GM12878 (cell line): ENCODE data around the gene PPIE. TPM values are rescaled to one million over a fixed set of nuclear protein-coding genes. Genes with fewer than 3 reads are reported as not detected.

Experiments used
- ATAC-seq: fragments of 200-7000 bp; cut with Tn5 transposase; 3 replicates; pipeline ENCODE4 v1.9.1; 2020; ENCODE audit warnings: mild to moderate bottlenecking, moderate library complexity
- BruUV-seq: library from RNA; stranded (reverse); fragments of 400-500 nt; replicated peaks from 2 replicates; lab custom pipeline; 2021; lab: Mats Ljungman, UMichigan
- CTCF ChIA-PET: fragments of 300-600 bp; sonication (Branson Sonifier 250); formaldehyde crosslinking; extraction: SDS; loops from one replicate; lab custom pipeline; 2021; ENCODE audit warnings: inconsistent platforms; lab: Yijun Ruan, JAX
- POLR2A ChIA-PET: fragments of 350-600 bp; formaldehyde crosslinking; extraction: SDS; loops from one replicate; lab custom pipeline; 2021; ENCODE audit warnings: inconsistent platforms; lab: Charles Lee
- RAD21 ChIA-PET: fragments of 300-600 bp; sonication (Branson Sonifier 250); formaldehyde crosslinking; loops from one replicate; lab custom pipeline; 2023; ENCODE audit warnings: antibody characterized with exemption; ENCODE audit not compliant: unreplicated experiment; lab: Charles Lee
- SMC1A ChIA-PET: fragments of 300-600 bp; sonication (Branson Sonifier 250); formaldehyde crosslinking; loops from one replicate; lab custom pipeline; 2023; ENCODE audit not compliant: unreplicated experiment, uncharacterized antibody; lab: Charles Lee
- DNase-seq: peaks from one replicate; pipeline ENCODE4 v3.0.0-alpha.2; 2011; ENCODE audit warnings: low read depth, low spot score
- FAIRE-seq: peaks from 3 replicates; lab custom pipeline; 2011; peaks lifted over from hg19 to GRCh38; lab: Jason Lieb, UNC
- H2AFZ ChIP-seq: 2 replicates; pipeline ENCODE4 v1.6.0; 2011; ENCODE audit warnings: low read depth, low read length, control low read depth; ENCODE audit not compliant: control insufficient read depth
- H3K27ac ChIP-seq: 2 replicates; pipeline ENCODE4 v1.5.1; 2011; ENCODE audit warnings: control low read depth; ENCODE audit not compliant: control insufficient read depth, insufficient read depth
- H3K27me3 ChIP-seq, 2 experiments: replicated peaks in 1 of 2; 2 replicates each; pipeline versions ENCODE4 v1.6.0 to v1.6.1; 2011; ENCODE audit warnings: low read length in 1 of 2; ENCODE audit not compliant: control insufficient read depth in 2 of 2, insufficient read depth in 2 of 2
- H3K36me3 ChIP-seq, 2 experiments: 2 replicates each; pipeline ENCODE4 v1.5.1; 2011; ENCODE audit warnings: low read length in 1 of 2; ENCODE audit not compliant: control insufficient read depth in 2 of 2, insufficient read depth in 2 of 2
- H3K4me1 ChIP-seq: 2 replicates; pipeline ENCODE4 v1.6.1; 2011; ENCODE audit warnings: mild to moderate bottlenecking, low read length, moderate library complexity, mixed read lengths; ENCODE audit not compliant: control insufficient read depth, insufficient read depth
- H3K4me2 ChIP-seq: 2 replicates; pipeline ENCODE4 v1.6.0; 2011; ENCODE audit warnings: control low read depth; ENCODE audit not compliant: control insufficient read depth, insufficient read depth
- H3K4me3 ChIP-seq: fragments of 200-600 bp; sonication (generic); 2 replicates; pipeline ENCODE4 v1.5.1; 2016
- H3K79me2 ChIP-seq: 2 replicates; pipeline ENCODE4 v1.6.0; 2011; ENCODE audit warnings: low read length; ENCODE audit not compliant: control insufficient read depth, insufficient read depth
- H3K9ac ChIP-seq: 2 replicates; pipeline ENCODE4 v1.8.0; 2011; ENCODE audit warnings: low read length, control low read depth, mixed read lengths; ENCODE audit not compliant: control insufficient read depth, insufficient read depth
- H3K9me3 ChIP-seq: replicated peaks from 3 replicates; pipeline ENCODE4 v1.5.1; 2011; ENCODE audit warnings: mild to moderate bottlenecking, low read length; ENCODE audit not compliant: control insufficient read depth, insufficient read depth
- H4K20me1 ChIP-seq: 2 replicates; pipeline ENCODE4 v1.6.0; 2011; ENCODE audit not compliant: control insufficient read depth, insufficient read depth
- BMI1 ChIP-seq: fragments of 450-650 bp; IDR thresholded peaks from 2 replicates; pipeline ENCODE4 v1.6.1; 2016; ENCODE audit warnings: mild to moderate bottlenecking, moderate library complexity, borderline replicate concordance
- CUX1 ChIP-seq: IDR thresholded peaks from 2 replicates; pipeline ENCODE4 v1.6.1; 2012; ENCODE audit warnings: improper control_type of control experiment, low read depth, low read length; ENCODE audit not compliant: insufficient replicate concordance
- DPF2 ChIP-seq: fragments of 450-650 bp; IDR thresholded peaks from 2 replicates; pipeline ENCODE4 v1.6.1; 2017; ENCODE audit warnings: mild to moderate bottlenecking
- NR2F1 ChIP-seq: fragments of 450-650 bp; conservative IDR thresholded peaks from 2 replicates; pipeline ENCODE4 v1.6.1; 2017; ENCODE audit warnings: mild to moderate bottlenecking
- RELA ChIP-seq: fragments of 450-650 bp; IDR thresholded peaks from 2 replicates; pipeline ENCODE4 v1.8.0; 2014; ENCODE audit warnings: borderline replicate concordance; ENCODE audit not compliant: partially characterized antibody
- RUNX3 ChIP-seq: IDR thresholded peaks from 2 replicates; pipeline ENCODE4 v1.6.1; 2012; ENCODE audit warnings: low read length, inconsistent platforms
- SRF ChIP-seq, 2 experiments: IDR thresholded peaks; 2 replicates each; pipeline ENCODE4 v1.6.1; 2011; ENCODE audit warnings: low read depth in 2 of 2, low read length in 2 of 2, mild to moderate bottlenecking in 1 of 2, moderate library complexity in 1 of 2
- TCF7 ChIP-seq: IDR thresholded peaks from 2 replicates; pipeline ENCODE4 v1.6.1; 2014; ENCODE audit warnings: antibody characterized with exemption, borderline replicate concordance
- ZBTB11 ChIP-seq: fragments of 450-650 bp; formaldehyde crosslinking; IDR thresholded peaks from 2 replicates; pipeline ENCODE4 v1.5.0; 2022; ENCODE audit warnings: mild to moderate bottlenecking, missing genetic modification characterization
- ZNF592 ChIP-seq: fragments of 450-650 bp; IDR thresholded peaks from 2 replicates; pipeline ENCODE4 v1.6.1; 2017; ENCODE audit warnings: mild to moderate bottlenecking, moderate library complexity
- ZSCAN29 ChIP-seq: fragments of 450-650 bp; IDR thresholded peaks from 2 replicates; pipeline ENCODE4 v1.6.1; 2017; ENCODE audit warnings: mild to moderate bottlenecking, moderate library complexity
- WGBS: methylation state at CpG from one replicate; pipeline ENCODE4 v1.1.6; 2016; ENCODE audit warnings: low lambda C conversion rate; ENCODE audit not compliant: insufficient replicate concordance, insufficient coverage; ENCODE audit errors: missing lambda C conversion rate; 5-methylcytosine and 5-hydroxymethylcytosine counted together
- in situ Hi-C: fragments of 300-500 bp; cut with MboI; formaldehyde crosslinking; loops from 9 replicates; pipeline ENCODE4 v1.14.3; 2018; ENCODE audit warnings: mixed read lengths
- intact Hi-C: fragments of 100-400 bp; cut with micrococcal nuclease; formaldehyde crosslinking; loops from one replicate; pipeline ENCODE4 v1.14.2; 2022; ENCODE audit not compliant: unreplicated experiment
- polyA plus RNA-seq, 11 experiments: library from polyadenylated mRNA; depleted of rRNA in 4 of 11; unstranded in 6 of 11; stranded (reverse) in 5 of 11; fragments of >200 nt; fragmentation: Nextera tagmentation in 4 of 11; fragmentation: Illumina TruSeq in 1 of 11; extraction: Ambion mirVana in 4 of 11; extraction: Trizol in 1 of 11; gene quantifications; 1 replicate in 1 of 11; 2 replicates in 10 of 11; pipeline versions ENCODE4 v1.2.1 to v1.2.3, GENCODE V29; 2011 to 2016; ENCODE audit warnings: inconsistent platforms in 2 of 11, missing spikeins in 2 of 11, low read depth in 1 of 11
- total RNA-seq, 4 experiments: library from RNA; depleted of rRNA in 3 of 4; stranded (reverse); fragments of >200 nt in 3 of 4; fragmentation: Illumina TruSeq in 1 of 4; extraction: Trizol in 1 of 4; gene quantifications; 2 replicates each; pipeline versions ENCODE4 v1.2.1 to v1.2.3, GENCODE V29; 2013 to 2021

Gene PPIE
- total and polyA plus RNA-seq, 10 of the 15 experiments (the other 5 are each of a cell fraction or from before 2014, with no cell fraction given), result 36.6 to 163 (median 70.1) TPM

GRCh38 chr1:39737546-39738169 lies 1.0 kb upstream of the PPIE start:
- Histone ChIP-seq H3K9ac (no peak overlapping the region), H3K27me3 (no peaks in the 10 kb centered on the region), H3K4me1 (peaks cover 9% of the 10 kb centered on the region), H3K27ac (no peak overlapping the region), H3K79me2 (peaks cover 21% of the 10 kb centered on the region), H2AFZ (no peak overlapping the region; the same call in 1 of the 2 replicates), H3K4me3 (no peak overlapping the region), H3K4me2 (no peak overlapping the region), H4K20me1 (no peaks in the 10 kb centered on the region), H3K36me3 (no peaks in the 10 kb centered on the region; a peak in 2 of 4 replicates), H3K9me3 (no peaks in the 10 kb centered on the region)
- POLR2A ChIA-PET, result no interaction called here
- no TSS peak for BruUV-seq
- FAIRE-seq (no peak), ATAC-seq (no peak), DNase-seq (no peak)
- CTCF ChIA-PET, result interaction anchor here (0.7 to 2.6 kb wide), 4 partner anchors 10 to 1036 kb away, joined by 3 to 8 read pairs (median 6); no protein-coding TSS in a partner anchor
- intact Hi-C loops, result no loop called here
- SMC1A ChIA-PET, result interaction anchor here (0.7 to 1.6 kb wide), 6 partner anchors 8 to 199 kb away, joined by 3 to 4 read pairs (median 3); no protein-coding TSS in a partner anchor
- in situ Hi-C loops, result no loop called here
- WGBS, result 72% methylated on average over 9 of the region's 9 CpGs
- RAD21 ChIA-PET, result no interaction called here
- TF ChIP-seq ZBTB11 (CRISPR knock-in tag) (no peak), RELA (no peak), NR2F1 (no peak), ZSCAN29 (no peak), TCF7 (no peak), CUX1 (no peak), BMI1 (no peak), DPF2 (no peak), ZNF592 (no peak), RUNX3 (peak; percentile 9; the same call in 1 of the 2 replicates), SRF (IDR thresholded peaks at IDR 0.05; ENCODE audit: low read depth in 2 of 2, low read length in 2 of 2) (no peak)
